CD4-positive, CD25-positive, alpha-beta regulatory T cell (primary cell): ENCODE data around the gene SLC19A1. TPM values are rescaled to one million over a fixed set of nuclear protein-coding genes. Genes with fewer than 3 reads are reported as not detected.
A peak's percentile ranks its signal among the peaks of the same experiment; 100 is the strongest.

Experiments
- ATAC-seq, 2 donors: fragments of 150-1000 bp; cut with Tn5 transposase; one replicate each; pipeline ENCODE4 v1.10.0; 2021; ENCODE audit warnings: low read depth in 2 of 2, moderate number of reproducible peaks in 2 of 2, moderate library complexity in 1 of 2
- DNase-seq, 3 donors: peaks; one replicate each; pipeline versions ENCODE4 v3.0.0 to v3.0.0-alpha.2; 2012 to 2022; ENCODE audit warnings: mixed read lengths in 1 of 3
- H3K27ac ChIP-seq: one replicate; pipeline ENCODE4 v1.7.0; 2013; ENCODE audit warnings: mild to moderate bottlenecking, low read length; ENCODE audit not compliant: insufficient read depth, poor library complexity, severe bottlenecking
- H3K27me3 ChIP-seq: one replicate; pipeline ENCODE4 v1.7.0; 2013; ENCODE audit warnings: low read length; ENCODE audit not compliant: control insufficient read depth, insufficient read depth
- H3K36me3 ChIP-seq: one replicate; pipeline ENCODE4 v1.7.0; 2013; ENCODE audit warnings: mild to moderate bottlenecking, low read length, moderate library complexity; ENCODE audit not compliant: control insufficient read depth, insufficient read depth
- H3K4me1 ChIP-seq: 2 replicates; pipeline ENCODE4 v1.7.0; 2013; ENCODE audit warnings: mild to moderate bottlenecking, low read length; ENCODE audit not compliant: insufficient read depth, control insufficient read depth, poor library complexity, severe bottlenecking
- H3K4me3 ChIP-seq: one replicate; pipeline ENCODE4 v1.7.0; 2013; ENCODE audit warnings: low read depth, mild to moderate bottlenecking, low read length, moderate library complexity
- H3K9me3 ChIP-seq, 2 experiments: 1 replicate in 1 of 2; 2 replicates in 1 of 2; pipeline ENCODE4 v1.7.0; 2013; ENCODE audit warnings: low read length in 2 of 2, mild to moderate bottlenecking in 1 of 2, moderate library complexity in 1 of 2; ENCODE audit not compliant: control insufficient read depth in 2 of 2
- H3K27ac Mint-ChIP-seq, 3 donors: one replicate each; pipeline ENCODE4 v1.8.0; 2020 to 2022; ENCODE audit warnings: mild to moderate bottlenecking in 3 of 3, mixed read lengths in 3 of 3, moderate library complexity in 2 of 3
- H3K27me3 Mint-ChIP-seq: one replicate; pipeline ENCODE4 v1.8.0; 2022; ENCODE audit warnings: mild to moderate bottlenecking, mixed read lengths
- H3K36me3 Mint-ChIP-seq: one replicate; pipeline ENCODE4 v1.8.0; 2020; ENCODE audit warnings: mixed read lengths
- H3K4me1 Mint-ChIP-seq, 4 donors: one replicate each; pipeline ENCODE4 v1.8.0; 2020 to 2022; ENCODE audit warnings: mixed read lengths in 4 of 4, mild to moderate bottlenecking in 1 of 4
- H3K4me3 Mint-ChIP-seq, 4 donors: one replicate each; pipeline ENCODE4 v1.8.0; 2020 to 2022; ENCODE audit warnings: mild to moderate bottlenecking in 4 of 4, mixed read lengths in 4 of 4, moderate library complexity in 3 of 4
- H3K9me3 Mint-ChIP-seq, 7 donors: one replicate each; pipeline ENCODE4 v1.8.0; 2020 to 2022; ENCODE audit warnings: mixed read lengths in 7 of 7, mild to moderate bottlenecking in 3 of 7, moderate library complexity in 2 of 7
- polyA plus RNA-seq, 4 donors: library from polyadenylated mRNA; unstranded; fragments of 300-500 nt; fragmentation: Illumina TruSeq; gene quantifications; one replicate each; pipeline ENCODE4 v1.2.3, GENCODE V29; 2021
- total RNA-seq: library from RNA; stranded (reverse); gene quantifications from one replicate; pipeline ENCODE4 v1.2.3, GENCODE V29; 2022

The SLC19A1 gene
- total and polyA plus RNA-seq, 5 donors from 2014 or later: 4.7 to 10.8 (median 5.3) TPM

GRCh38 chr21:45468971-45469272 is 73.3 kb downstream of the SLC19A1 start:
- Histone ChIP-seq H3K36me3 (no peaks in the 10 kb centered on the region), H3K9me3 (no peaks in the 10 kb centered on the region), H3K27ac (no peak overlapping the region), H3K4me1 (no peaks in the 10 kb centered on the region), H3K27me3 (no peaks in the 10 kb centered on the region), H3K4me3 (no peak overlapping the region)
- H3K36me3 Mint-ChIP-seq: no peaks in the 10 kb centered on the region
- peaks cover 4% of the 10 kb centered on the region for H3K27me3 Mint-ChIP-seq
- ATAC-seq (no peak), DNase-seq (no peak)
- H3K4me3 Mint-ChIP-seq: no peak overlapping the region
- peaks cover 0 to 18% (median 5%) of the 10 kb centered on the region in 4 donors for H3K4me1 Mint-ChIP-seq
- H3K27ac Mint-ChIP-seq: no peak overlapping the region
- peaks cover 0 to 3% (median 0%) of the 10 kb centered on the region in 7 donors for H3K9me3 Mint-ChIP-seq

DNA sequence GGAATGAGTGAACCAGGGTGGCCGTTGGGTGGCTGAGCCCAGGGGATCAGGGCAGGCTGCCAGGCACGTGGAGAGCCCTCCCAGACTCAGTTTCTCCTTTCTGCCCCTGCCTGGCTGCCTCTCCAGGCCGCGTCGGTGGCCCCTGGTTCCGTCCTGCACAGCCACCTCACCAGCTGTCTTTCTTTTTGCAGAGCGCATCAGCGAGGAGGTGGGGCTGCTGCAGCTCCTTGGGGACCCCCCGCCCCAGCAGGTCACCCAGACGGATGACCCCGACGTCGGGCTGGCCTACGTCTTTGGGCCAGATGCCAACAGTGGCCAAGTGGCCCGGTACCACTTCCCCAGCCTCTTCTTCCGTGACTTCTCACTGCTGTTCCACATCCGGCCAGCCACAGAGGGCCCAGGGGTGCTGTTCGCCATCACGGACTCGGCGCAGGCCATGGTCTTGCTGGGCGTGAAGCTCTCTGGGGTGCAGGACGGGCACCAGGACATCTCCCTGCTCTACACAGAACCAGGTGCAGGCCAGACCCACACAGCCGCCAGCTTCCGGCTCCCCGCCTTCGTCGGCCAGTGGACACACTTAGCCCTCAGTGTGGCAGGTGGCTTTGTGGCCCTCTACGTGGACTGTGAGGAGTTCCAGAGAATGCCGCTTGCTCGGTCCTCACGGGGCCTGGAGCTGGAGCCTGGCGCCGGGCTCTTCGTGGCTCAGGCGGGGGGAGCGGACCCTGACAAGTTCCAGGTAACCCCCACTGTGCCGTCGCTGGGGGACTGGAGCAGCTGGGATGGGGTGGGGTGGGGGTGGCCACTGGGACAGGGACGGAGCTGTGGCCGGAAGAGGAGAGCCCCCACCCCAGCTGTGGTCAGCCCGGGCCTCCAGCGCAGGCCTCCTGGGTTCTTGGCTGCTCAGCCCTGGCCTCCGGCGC is 73.9 kb downstream of the SLC19A1 start:
- Mint-ChIP-seq H3K36me3 (no peaks in the 10 kb centered on the region), H3K27ac (no peak overlapping the region), H3K4me1 (peaks cover 0 to 18% (median 4%) of the 10 kb centered on the region in 4 donors), H3K27me3 (peaks cover 4% of the 10 kb centered on the region), H3K9me3 (peaks cover 0 to 3% (median 0%) of the 10 kb centered on the region in 7 donors), H3K4me3 (no peak overlapping the region)
- DNase-seq: no peak
- H3K27ac ChIP-seq: no peak overlapping the region
- ATAC-seq: no peak
- no peaks in the 10 kb centered on the region for H3K4me1 ChIP-seq
- no peaks in the 10 kb centered on the region for H3K9me3 ChIP-seq
- H3K27me3 ChIP-seq: no peaks in the 10 kb centered on the region
- no peaks in the 10 kb centered on the region for H3K36me3 ChIP-seq
- H3K4me3 ChIP-seq: no peak overlapping the region

GRCh38 chr21:45467221-45467779 is 74.9 kb downstream of the SLC19A1 start:
- ATAC-seq (no peak), DNase-seq (no peak)
- Histone ChIP-seq H3K9me3 (no peaks in the 10 kb centered on the region), H3K4me3 (no peak overlapping the region), H3K36me3 (no peaks in the 10 kb centered on the region), H3K4me1 (no peaks in the 10 kb centered on the region), H3K27ac (no peak overlapping the region), H3K27me3 (peaks cover 3% of the 10 kb centered on the region)
- H3K4me3 Mint-ChIP-seq: no peak overlapping the region
- no peak overlapping the region for H3K27ac Mint-ChIP-seq
- H3K4me1 Mint-ChIP-seq: peaks cover 0 to 18% (median 4%) of the 10 kb centered on the region in 4 donors
- no peaks in the 10 kb centered on the region for H3K36me3 Mint-ChIP-seq
- H3K27me3 Mint-ChIP-seq: peaks cover 9% of the 10 kb centered on the region
- peaks cover 0 to 5% (median 1%) of the 10 kb centered on the region in 7 donors for H3K9me3 Mint-ChIP-seq

GRCh38 chr21:45466330-45467220 is 75.7 kb downstream of the SLC19A1 start:
- peaks cover 0 to 17% (median 4%) of the 10 kb centered on the region in 4 donors for H3K4me1 Mint-ChIP-seq
- H3K27ac Mint-ChIP-seq: no peak overlapping the region

DNA sequence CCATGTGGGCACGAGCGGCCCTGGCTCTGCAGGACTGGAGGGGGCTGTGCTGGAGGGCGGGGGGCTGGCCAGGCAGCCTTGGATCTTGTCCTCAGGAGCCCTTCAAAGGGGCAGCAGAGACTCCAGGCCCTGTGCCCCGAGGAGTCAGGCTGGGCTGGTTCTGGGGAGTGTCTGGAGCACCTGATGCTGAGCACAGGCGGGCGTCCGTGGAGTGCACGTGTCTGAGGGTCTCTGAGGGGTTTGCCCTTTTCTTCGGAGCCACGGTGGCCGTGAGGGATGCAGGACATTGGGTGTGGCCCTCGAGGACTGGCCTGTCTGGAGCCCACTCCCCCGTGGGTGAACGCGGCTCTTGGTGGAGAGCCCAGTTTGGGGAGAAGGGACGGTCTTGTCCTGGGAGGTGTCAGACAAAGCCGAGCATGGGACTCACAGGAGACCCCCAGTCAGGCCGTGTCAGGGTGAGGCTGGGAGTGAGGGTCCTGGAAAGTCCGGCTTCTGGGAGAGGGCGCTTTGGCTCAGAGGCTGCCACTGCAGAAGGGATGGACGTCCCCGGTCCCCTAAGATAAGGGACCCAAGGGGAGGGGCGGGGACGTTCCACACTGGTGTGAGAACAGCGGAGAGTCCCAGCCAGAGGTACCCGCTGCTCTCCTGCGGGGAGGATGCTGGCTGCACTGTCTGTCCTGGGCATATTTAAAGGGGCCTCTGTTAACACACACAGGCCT is 76.5 kb downstream of the SLC19A1 start:
- Mint-ChIP-seq H3K27me3 (peaks cover 10% of the 10 kb centered on the region), H3K9me3 (peaks cover 0 to 8% (median 1%) of the 10 kb centered on the region in 7 donors), H3K4me3 (no peak overlapping the region), H3K4me1 (peaks cover 0 to 11% (median 3%) of the 10 kb centered on the region in 4 donors), H3K36me3 (no peaks in the 10 kb centered on the region), H3K27ac (peak overlapping the region in 1 of 3 donors; percentile 14)
- Histone ChIP-seq H3K9me3 (no peaks in the 10 kb centered on the region), H3K4me3 (no peak overlapping the region), H3K4me1 (no peaks in the 10 kb centered on the region), H3K27me3 (peaks cover 3% of the 10 kb centered on the region), H3K27ac (no peak overlapping the region), H3K36me3 (no peaks in the 10 kb centered on the region)
- DNase-seq (no peak), ATAC-seq (no peak)

More at GRCh38 chr21:45466330-45467220, 75.7 kb downstream of the SLC19A1 start:
- Histone ChIP-seq H3K27me3 (peaks cover 3% of the 10 kb centered on the region), H3K4me1 (no peaks in the 10 kb centered on the region), H3K9me3 (no peaks in the 10 kb centered on the region), H3K27ac (no peak overlapping the region), H3K36me3 (no peaks in the 10 kb centered on the region), H3K4me3 (no peak overlapping the region)
- ATAC-seq (no peak), DNase-seq (no peak)
- H3K4me3 Mint-ChIP-seq: no peak overlapping the region
- peaks cover 9% of the 10 kb centered on the region for H3K27me3 Mint-ChIP-seq
- H3K9me3 Mint-ChIP-seq: peaks cover 0 to 8% (median 1%) of the 10 kb centered on the region in 7 donors
- no peaks in the 10 kb centered on the region for H3K36me3 Mint-ChIP-seq

DNA sequence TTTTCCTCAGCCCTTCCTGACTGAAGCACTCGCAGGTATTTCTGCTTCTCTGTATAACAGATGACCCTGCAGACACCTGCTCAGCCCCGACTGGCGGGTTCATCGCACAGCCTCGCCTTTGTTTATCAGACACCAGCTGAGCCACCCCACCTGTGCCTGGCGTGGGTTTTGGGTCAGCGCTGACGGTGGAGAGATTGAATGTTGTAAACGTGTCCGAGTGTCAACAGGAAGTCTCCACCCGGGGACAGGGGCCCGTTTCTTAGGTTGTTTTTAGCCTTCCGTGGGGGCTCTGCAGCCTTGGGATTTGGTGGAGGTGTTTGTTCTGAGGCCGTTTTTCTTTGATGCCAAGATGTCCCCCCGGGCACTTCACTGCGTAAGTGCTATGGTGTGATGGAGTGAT is 77.1 kb downstream of the SLC19A1 start:
- Histone ChIP-seq H3K36me3 (no peaks in the 10 kb centered on the region), H3K27me3 (peaks cover 3% of the 10 kb centered on the region), H3K4me1 (no peaks in the 10 kb centered on the region), H3K4me3 (no peak overlapping the region), H3K27ac (no peak overlapping the region), H3K9me3 (no peaks in the 10 kb centered on the region)
- Mint-ChIP-seq H3K27ac (peak overlapping the region in 1 of 3 donors; percentile 65), H3K36me3 (no peaks in the 10 kb centered on the region), H3K4me1 (peaks cover 0 to 6% (median under 1%) of the 10 kb centered on the region in 4 donors), H3K27me3 (peaks cover 13% of the 10 kb centered on the region), H3K9me3 (peaks cover 0 to 8% (median 1%) of the 10 kb centered on the region in 7 donors), H3K4me3 (no peak overlapping the region)
- DNase-seq (no peak), ATAC-seq (no peak)

DNA sequence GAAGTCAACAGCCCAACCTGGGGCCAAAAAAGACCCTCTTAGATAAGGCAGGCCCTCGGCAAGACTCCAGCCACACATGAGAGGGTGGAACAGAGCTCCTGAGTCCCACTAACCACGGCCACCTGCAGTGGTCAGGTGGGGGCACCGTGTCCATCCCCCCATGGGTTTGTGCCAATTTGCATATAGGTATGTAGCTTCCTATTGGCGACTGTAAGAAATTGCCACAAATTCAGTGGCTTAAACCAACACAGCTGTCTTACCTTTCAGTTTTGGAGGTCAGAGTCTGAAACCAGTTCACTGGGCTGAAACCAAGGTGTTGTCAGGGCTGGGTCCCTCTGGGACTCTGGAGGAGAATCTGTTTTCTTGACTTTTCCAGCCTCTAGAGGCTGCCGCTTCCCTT is 77.9 kb downstream of the SLC19A1 start:
- Histone ChIP-seq H3K36me3 (no peaks in the 10 kb centered on the region), H3K9me3 (no peaks in the 10 kb centered on the region), H3K27me3 (peaks cover 3% of the 10 kb centered on the region), H3K27ac (no peak overlapping the region), H3K4me1 (no peaks in the 10 kb centered on the region), H3K4me3 (no peak overlapping the region)
- peaks cover 0 to 8% (median 1%) of the 10 kb centered on the region in 7 donors for H3K9me3 Mint-ChIP-seq
- no peaks in the 10 kb centered on the region for H3K36me3 Mint-ChIP-seq
- DNase-seq: no peak
- H3K4me3 Mint-ChIP-seq: no peak overlapping the region
- H3K4me1 Mint-ChIP-seq: peaks cover 0 to 3% (median 0%) of the 10 kb centered on the region in 4 donors
- H3K27ac Mint-ChIP-seq: no peak overlapping the region
- no peak for ATAC-seq
- peaks cover 13% of the 10 kb centered on the region for H3K27me3 Mint-ChIP-seq
